ENCODE measurements around the gene PRR19. TPM values are rescaled to one million over a fixed set of nuclear protein-coding genes. Genes with fewer than 3 reads are reported as not detected.

Gene PRR19
- total and polyA plus RNA-seq, 4 donors: 0.23 to 1.0 (median 0.77) TPM

DNA sequence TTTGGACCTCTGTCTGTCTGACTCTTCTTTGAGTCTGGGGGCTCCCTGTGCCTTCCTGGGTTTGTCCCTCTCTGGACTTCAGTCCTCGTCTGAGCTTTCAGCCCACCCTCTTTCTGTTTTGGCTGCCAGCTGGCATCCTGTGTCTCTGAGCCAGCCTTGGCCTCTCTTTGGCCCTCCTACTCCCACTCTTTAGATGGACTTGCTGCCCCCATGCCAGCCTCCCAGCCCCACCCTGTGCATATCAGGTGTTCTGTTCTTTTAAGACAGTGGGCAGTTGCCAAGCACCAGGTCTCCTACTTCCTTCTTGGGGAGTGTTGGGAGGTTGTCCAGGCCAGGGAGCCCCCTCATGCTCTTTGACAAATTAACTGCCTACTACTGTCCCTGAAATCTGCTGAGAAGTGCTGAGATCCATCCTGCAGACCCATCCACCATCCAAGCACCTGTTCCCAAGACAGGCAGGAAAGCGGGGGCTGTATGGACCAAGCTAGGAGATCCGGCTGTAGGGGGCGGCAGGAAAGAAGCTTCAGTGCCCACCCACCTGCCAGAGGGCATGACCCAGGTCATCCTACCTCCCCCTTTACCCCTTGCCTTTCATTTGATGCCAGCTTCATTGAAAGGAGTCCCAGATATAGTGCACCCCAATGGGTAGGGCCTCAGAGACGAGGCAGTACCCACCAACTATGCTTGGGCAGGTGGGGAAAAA, 23.3 kb upstream of the PRR19 start:
- DNase-seq (peak in 2 of 3 donors; percentile 20 to 26), ATAC-seq (ENCODE audit: insufficient read depth, low FRiP score) (no peak)
- no peak for TF ChIP-seq CTCF (IDR thresholded peaks at IDR 0.05; ENCODE audit: control extremely low read depth, extremely low read depth)
- H3K9ac ChIP-seq (ENCODE audit: insufficient read depth in 1 of 2, low read length in 2 of 2): peak overlapping the region in 1 of 2 donors; percentile 63
- H3K36me3 ChIP-seq (ENCODE audit: control insufficient read depth in 4 of 4, insufficient read depth in 4 of 4, low read length in 4 of 4): peaks cover 0 to 19% (median 12%) of the 10 kb centered on the region in 4 donors
- peaks cover 19 to 47% (median 30%) of the 10 kb centered on the region in 5 donors for H3K4me1 ChIP-seq (ENCODE audit: control insufficient read depth in 5 of 5, insufficient read depth in 5 of 5, low read length in 5 of 5)
- WGBS, 2 donors: 68% methylated on average over 5 of the region's 5 CpGs
- no peaks in the 10 kb centered on the region for H3K9me3 ChIP-seq (ENCODE audit: control insufficient read depth in 4 of 4, insufficient read depth in 3 of 4, low read length in 3 of 4)
- H3K27me3 ChIP-seq (ENCODE audit: control insufficient read depth in 3 of 3, insufficient read depth in 3 of 3, low read length in 2 of 3): no peaks in the 10 kb centered on the region
- no peak overlapping the region for H3K4me3 ChIP-seq
- peak overlapping the region; percentile 43 to 62 for H3K27ac ChIP-seq (ENCODE audit: low read depth in 1 of 2, low read length in 1 of 2)

- DNase-seq (no peak), ATAC-seq (ENCODE audit: insufficient read depth, low FRiP score) (no peak)
- TF ChIP-seq CTCF (IDR thresholded peaks at IDR 0.05; ENCODE audit: control extremely low read depth, extremely low read depth): no peak
- Histone ChIP-seq H3K4me3 (no peak overlapping the region), H3K4me1 (ENCODE audit: control insufficient read depth in 5 of 5, insufficient read depth in 5 of 5, low read length in 5 of 5) (peaks cover 19 to 47% (median 30%) of the 10 kb centered on the region in 5 donors), H3K36me3 (ENCODE audit: control insufficient read depth in 4 of 4, insufficient read depth in 4 of 4, low read length in 4 of 4) (peaks cover 0 to 18% (median 6%) of the 10 kb centered on the region in 4 donors), H3K9me3 (ENCODE audit: control insufficient read depth in 4 of 4, insufficient read depth in 3 of 4, low read length in 3 of 4) (no peaks in the 10 kb centered on the region), H3K27ac (ENCODE audit: low read depth in 1 of 2, low read length in 1 of 2) (peak overlapping the region; percentile 77 to 96), H3K27me3 (ENCODE audit: control insufficient read depth in 3 of 3, insufficient read depth in 3 of 3, low read length in 2 of 3) (no peaks in the 10 kb centered on the region), H3K9ac (ENCODE audit: insufficient read depth in 1 of 2, low read length in 2 of 2) (peak overlapping the region; percentile 28 to 63)
- WGBS, 2 donors: 8 to 12% methylated on average over 6 of the region's 6 CpGs
Measured at GRCh38 chr19:42279155-42279901, 22.6 kb upstream of the PRR19 start.

DNA sequence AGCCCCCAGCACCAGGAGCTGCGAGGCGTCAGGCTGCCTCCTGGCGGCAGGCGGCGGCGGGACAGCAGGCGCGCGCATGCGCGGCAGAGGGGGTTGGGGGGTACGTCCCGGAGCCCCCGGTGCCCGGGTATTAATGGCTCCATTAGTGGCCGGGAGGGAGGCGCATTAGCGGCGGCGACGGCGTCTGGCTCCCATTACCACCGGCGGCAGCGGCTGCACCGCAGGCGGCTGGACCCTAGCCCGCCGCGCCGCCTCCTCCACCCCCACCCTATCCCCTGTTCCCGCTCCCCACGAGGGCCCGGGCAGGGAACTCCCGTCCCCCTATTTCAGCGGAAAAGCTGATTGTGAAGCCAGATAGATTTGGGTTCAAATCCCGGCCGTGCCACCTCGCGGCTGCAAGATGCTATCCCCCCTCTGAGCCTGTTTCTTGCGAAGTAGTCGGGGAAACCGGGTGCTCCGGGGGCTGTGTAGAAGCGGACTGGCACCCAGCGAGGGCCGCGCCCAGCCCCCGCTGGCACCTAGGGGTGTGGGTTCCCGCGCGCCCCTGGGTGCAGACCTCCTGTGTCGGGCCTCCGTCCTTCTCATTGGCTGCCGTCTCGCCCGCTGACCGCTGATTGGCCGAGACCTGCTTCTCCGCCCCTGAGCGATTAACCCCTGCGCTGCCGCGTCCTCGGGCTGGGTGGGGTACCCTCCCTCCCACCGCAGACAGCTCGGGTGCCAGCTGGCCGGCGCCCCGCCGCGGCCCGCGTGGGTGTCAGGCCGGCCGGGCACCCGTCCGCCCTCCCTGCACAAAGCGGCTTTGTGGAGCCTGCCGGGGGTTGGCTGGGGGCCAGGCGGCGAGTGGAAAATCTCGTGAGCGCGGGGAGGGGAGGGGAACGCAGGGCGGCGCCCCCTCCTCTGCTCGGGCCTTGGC, 21.8 kb upstream of the PRR19 start:
- peak; percentile 53 for ATAC-seq (ENCODE audit: insufficient read depth, low FRiP score)
- Histone ChIP-seq H3K9me3 (ENCODE audit: control insufficient read depth in 4 of 4, insufficient read depth in 3 of 4, low read length in 3 of 4) (no peaks in the 10 kb centered on the region), H3K9ac (ENCODE audit: insufficient read depth in 1 of 2, low read length in 2 of 2) (peak overlapping the region in 1 of 2 donors; percentile 63), H3K36me3 (ENCODE audit: control insufficient read depth in 4 of 4, insufficient read depth in 4 of 4, low read length in 4 of 4) (peaks cover 0 to 10% (median 2%) of the 10 kb centered on the region in 4 donors), H3K4me3 (peak overlapping the region; percentile 44), H3K27ac (ENCODE audit: low read depth in 1 of 2, low read length in 1 of 2) (peak overlapping the region; percentile 76 to 96), H3K27me3 (ENCODE audit: control insufficient read depth in 3 of 3, insufficient read depth in 3 of 3, low read length in 2 of 3) (no peaks in the 10 kb centered on the region), H3K4me1 (ENCODE audit: control insufficient read depth in 5 of 5, insufficient read depth in 5 of 5, low read length in 5 of 5) (peaks cover 25 to 50% (median 32%) of the 10 kb centered on the region in 5 donors)
- WGBS, 2 donors: 0 to 1% methylated on average over 65 to 89 of the region's 89 CpGs
- TF ChIP-seq CTCF (IDR thresholded peaks at IDR 0.05; ENCODE audit: control extremely low read depth, extremely low read depth): peak; percentile 78
- peak; percentile 92 to 95 (median 92) for DNase-seq
